Lower leg skin (tissue), 4 donors: Measurements from ENCODE around the gene GRAMD2B. TPM values are rescaled to one million over a fixed set of nuclear protein-coding genes. Genes with fewer than 3 reads are reported as not detected.

ENCODE experiments used
- DNase-seq, 2 donors: peaks; one replicate each; pipeline ENCODE4 v3.0.0-alpha.2; 2019; ENCODE audit warnings: low spot score in 2 of 2
- H3K4me3 ChIP-seq: fragments of 200-600 bp; sonication (generic); 2 replicates; pipeline ENCODE4 v1.5.1; 2017; ENCODE audit warnings: mild to moderate bottlenecking, low read depth; ENCODE audit not compliant: poor library complexity, severe bottlenecking
- CTCF ChIP-seq, 3 donors: fragments of 450-650 bp; IDR thresholded peaks; one replicate each; pipeline ENCODE4 v1.5.1; 2016; ENCODE audit warnings: antibody characterized with exemption in 3 of 3, mild to moderate bottlenecking in 3 of 3, moderate library complexity in 2 of 3
- POLR2A ChIP-seq, 2 donors: fragments of 450-650 bp; IDR thresholded peaks; one replicate each; pipeline ENCODE4 v1.6.1; 2016 to 2017; ENCODE audit warnings: antibody characterized with exemption in 2 of 2, mild to moderate bottlenecking in 1 of 2, moderate library complexity in 1 of 2
- WGBS, 2 donors: methylation state at CpG; one replicate each; pipeline ENCODE4 v1.1.5; 2018; 5-methylcytosine and 5-hydroxymethylcytosine counted together
- intact Hi-C: fragments of 100-400 bp; cut with DNase I; formaldehyde crosslinking; loops from one replicate; pipeline ENCODE4 v1.15.0; 2023; ENCODE audit warnings: low total_unique reads
- total RNA-seq, 4 donors: library from RNA; depleted of rRNA; stranded (reverse); fragments of >200 nt; gene quantifications; one replicate each; pipeline ENCODE4 v1.1.0, GENCODE V29; 2016

Gene GRAMD2B
- total RNA-seq, 4 donors from 2014 or later = 58.9 to 99.8 (median 75.8) TPM

DNA sequence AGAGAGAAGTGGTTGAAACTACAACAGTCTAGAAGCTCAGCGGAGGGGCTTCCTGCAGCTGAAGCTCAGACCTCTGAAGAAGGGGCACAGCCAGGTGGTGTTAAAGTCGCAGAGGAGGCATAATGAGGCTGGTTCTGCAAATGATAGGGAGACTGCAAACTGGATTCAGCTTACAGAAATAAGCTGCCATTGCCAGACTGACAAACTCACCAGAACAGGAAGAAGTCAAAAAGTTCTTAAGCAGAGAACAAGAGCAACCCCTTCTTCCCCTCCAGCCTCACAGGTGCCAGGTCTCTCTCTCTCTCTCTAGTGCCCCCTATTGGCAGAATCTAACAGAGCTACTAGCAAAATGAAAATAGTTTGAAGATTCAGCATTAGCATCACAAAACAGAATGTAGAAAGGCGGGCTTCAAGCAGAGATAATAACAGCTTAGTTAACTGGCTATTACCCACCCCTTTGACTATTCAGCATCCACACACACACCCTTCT lies 76.7 kb downstream of the GRAMD2B start:
- 89 to 93% methylated on average over 3 of the region's 3 CpGs for WGBS, 2 donors
- TF ChIP-seq CTCF (IDR thresholded peaks at IDR 0.05) (no peak), POLR2A (IDR thresholded peaks at IDR 0.05) (no peak)
- intact Hi-C loops = no loop called here
- DNase-seq = no peak
- H3K4me3 ChIP-seq = no peak overlapping the region

GRCh38 chr5:126501448-126501847 lies 78.2 kb downstream of the GRAMD2B start:
- TF ChIP-seq POLR2A (IDR thresholded peaks at IDR 0.05) (no peak), CTCF (IDR thresholded peaks at IDR 0.05) (no peak)
- H3K4me3 ChIP-seq = no peak overlapping the region
- intact Hi-C loops = no loop called here
- no peak for DNase-seq
- WGBS, 2 donors = 96% methylated on average over 10 of the region's 10 CpGs

- 9 to 10% methylated on average over 5 of the region's 5 CpGs for WGBS, 2 donors
- DNase-seq = peak in 1 of 2 donors; percentile 86
These were observed 80.4 kb downstream of the GRAMD2B start for GRCh38 chr5:126503602-126504104.

DNA sequence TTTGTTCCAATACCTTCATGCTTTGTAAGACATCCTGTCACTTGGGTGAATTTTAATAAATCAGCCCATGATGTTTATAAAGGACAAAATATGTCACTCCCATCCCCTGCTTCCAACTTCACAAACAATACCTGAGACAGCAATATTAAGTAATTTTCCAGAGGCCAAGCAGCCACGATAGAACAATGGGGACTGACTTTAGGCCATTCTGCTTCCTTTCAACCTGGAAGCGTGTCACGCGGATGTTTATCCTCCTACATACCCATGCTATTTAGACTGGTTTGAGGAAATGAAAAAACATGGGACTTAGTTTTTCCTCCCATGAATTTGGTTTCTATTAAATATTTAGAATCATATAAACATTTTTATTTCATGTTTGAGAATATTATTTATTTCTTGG lies 82.9 kb downstream of the GRAMD2B start:
- 83 to 91% methylated on average over 4 of the region's 4 CpGs for WGBS, 2 donors
- TF ChIP-seq CTCF (IDR thresholded peaks at IDR 0.05) (no peak), POLR2A (IDR thresholded peaks at IDR 0.05) (no peak)
- peak in 1 of 2 donors; percentile 45 for DNase-seq
- intact Hi-C loops = no loop called here
- H3K4me3 ChIP-seq = no peak overlapping the region

More at GRCh38 chr5:126503602-126504104, 80.4 kb downstream of the GRAMD2B start:
- no peak overlapping the region for H3K4me3 ChIP-seq
- intact Hi-C loops = no loop called here
- TF ChIP-seq POLR2A (IDR thresholded peaks at IDR 0.05) (no peak), CTCF (IDR thresholded peaks at IDR 0.05) (no peak)

- H3K4me3 ChIP-seq = no peak overlapping the region
- 89 to 90% methylated on average over 13 of the region's 13 CpGs for WGBS, 2 donors
- peak in 1 of 2 donors; percentile 68 for DNase-seq
- intact Hi-C loops = no loop called here
- TF ChIP-seq CTCF (IDR thresholded peaks at IDR 0.05) (no peak), POLR2A (IDR thresholded peaks at IDR 0.05) (no peak)
These were observed 85.2 kb downstream of the GRAMD2B start for GRCh38 chr5:126508251-126508961.
